Activated CD4-positive, alpha-beta memory T cell treated with anti-CD3 and anti-CD28 coated beads for 36 hours (primary cell): ENCODE results near the gene CETP. TPM values are rescaled to one million over a fixed set of nuclear protein-coding genes. Genes with fewer than 3 reads are reported as not detected.
"Not testable (repeated sequence)": the region's sequence is repeated elsewhere in the genome, so short reads cannot be mapped to it uniquely, and the experiment has no call there.

Experiments
- CTCF ChIA-PET: fragments of 350-600 bp; sonication (Branson Sonifier 250); formaldehyde crosslinking; loops from one replicate; lab custom pipeline; 2021; ENCODE audit warnings: antibody characterized with exemption, inconsistent platforms; lab: Charles Lee
- POLR2A ChIA-PET: fragments of 350-600 bp; sonication (Branson Sonifier 250); formaldehyde crosslinking; loops from one replicate; lab custom pipeline; 2021; ENCODE audit warnings: antibody characterized with exemption; lab: Charles Lee
- DNase-seq: peaks from one replicate; pipeline ENCODE4 v3.0.0-alpha.2; 2020
- H3K27ac Mint-ChIP-seq: one replicate; pipeline ENCODE4 v1.8.0; 2021; ENCODE audit warnings: mixed read lengths
- H3K27me3 Mint-ChIP-seq: one replicate; pipeline ENCODE4 v1.8.0; 2021; ENCODE audit warnings: mixed read lengths
- H3K36me3 Mint-ChIP-seq: one replicate; pipeline ENCODE4 v1.8.0; 2021; ENCODE audit warnings: mixed read lengths
- H3K4me1 Mint-ChIP-seq: one replicate; pipeline ENCODE4 v1.8.0; 2021; ENCODE audit warnings: low read depth, mixed read lengths
- H3K4me3 Mint-ChIP-seq: one replicate; pipeline ENCODE4 v1.8.0; 2021; ENCODE audit warnings: mild to moderate bottlenecking, mixed read lengths
- H3K9me3 Mint-ChIP-seq: one replicate; pipeline ENCODE4 v1.8.0; 2021; ENCODE audit warnings: mixed read lengths
- intact Hi-C: fragments of 100-400 bp; cut with micrococcal nuclease; formaldehyde crosslinking; loops from one replicate; pipeline ENCODE4 v1.15.1; 2023
- total RNA-seq, 2 experiments: library from RNA; stranded (reverse); gene quantifications; one replicate each; pipeline ENCODE4 v1.2.3, GENCODE V29; 2021

The CETP gene
- total RNA-seq, 2 experiments from 2014 or later: not detected

- no peak overlapping the region for H3K4me3 Mint-ChIP-seq
- no peaks in the 10 kb centered on the region for H3K27me3 Mint-ChIP-seq
- ChIA-PET CTCF (interaction anchor here (1.0 to 8.6 kb wide), 3 partner anchors 20 to 115 kb away, joined by 3 to 91 read pairs (median 3); no protein-coding TSS in a partner anchor), POLR2A (no interaction called here)
- peaks cover 50% of the 10 kb centered on the region for H3K36me3 Mint-ChIP-seq
- intact Hi-C loops: no loop called here
- H3K9me3 Mint-ChIP-seq: no peaks in the 10 kb centered on the region
- peak overlapping the region; percentile 99 for H3K27ac Mint-ChIP-seq
- DNase-seq: peak; percentile 64
- H3K4me1 Mint-ChIP-seq: peaks cover 66% of the 10 kb centered on the region
Observed at GRCh38 chr16:56984639-56985038, 22.9 kb downstream of the CETP start.

GRCh38 chr16:56985288-56985961 lies 23.7 kb downstream of the CETP start:
- Mint-ChIP-seq H3K4me3 (peak overlapping the region; percentile 25), H3K36me3 (peaks cover 53% of the 10 kb centered on the region), H3K27me3 (no peaks in the 10 kb centered on the region), H3K4me1 (peaks cover 66% of the 10 kb centered on the region), H3K27ac (peak overlapping the region; percentile 99), H3K9me3 (no peaks in the 10 kb centered on the region)
- POLR2A ChIA-PET: interaction anchor here (1.3 kb wide), 1 partner anchor 54 kb away, joined by 5 read pairs; no protein-coding TSS in a partner anchor
- DNase-seq: peak; percentile 55
- CTCF ChIA-PET: interaction anchor here (1.3 to 8.6 kb wide), 2 partner anchors 20 to 35 kb away, joined by 3 to 91 read pairs; no protein-coding TSS in a partner anchor
- intact Hi-C loops: no loop called here

- H3K27me3 Mint-ChIP-seq: no peaks in the 10 kb centered on the region
- H3K9me3 Mint-ChIP-seq: no peaks in the 10 kb centered on the region
- peaks cover 65% of the 10 kb centered on the region for H3K4me1 Mint-ChIP-seq
- peaks cover 58% of the 10 kb centered on the region for H3K36me3 Mint-ChIP-seq
- ChIA-PET POLR2A (interaction anchor here (1.2 to 4.4 kb wide), 3 partner anchors 53 to 55 kb away, joined by 4 to 50 read pairs (median 5); no protein-coding TSS in a partner anchor), CTCF (interaction anchor here (8.6 kb wide), 1 partner anchor 21 kb away, joined by 91 read pairs; no protein-coding TSS in a partner anchor)
- intact Hi-C loops: no loop called here
- peak overlapping the region; percentile 25 for H3K4me3 Mint-ChIP-seq
- no peak for DNase-seq
- H3K27ac Mint-ChIP-seq: peak overlapping the region; percentile 99
Observed at GRCh38 chr16:56985962-56986360, 24.2 kb downstream of the CETP start.

DNA sequence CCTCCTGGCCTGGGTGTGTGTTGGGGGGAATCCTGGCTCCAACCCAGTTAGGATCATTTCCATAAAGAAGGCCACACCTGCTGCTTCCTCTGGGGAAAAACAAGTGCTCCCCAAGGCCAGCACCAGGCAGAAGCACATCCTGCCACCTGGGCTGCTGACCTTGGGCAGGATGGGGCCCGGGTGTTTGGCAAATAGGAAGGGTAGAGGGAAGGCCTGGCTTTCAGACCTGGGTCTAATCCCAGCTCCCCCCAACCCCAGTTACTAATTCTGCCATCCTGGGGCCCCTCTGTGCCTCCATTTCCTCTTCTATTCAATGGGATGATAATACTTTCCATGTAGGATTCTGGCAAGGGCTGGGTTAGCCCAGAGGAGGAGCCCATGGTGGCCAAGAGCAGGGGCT lies 24.6 kb downstream of the CETP start:
- Mint-ChIP-seq H3K36me3 (peaks cover 59% of the 10 kb centered on the region), H3K27ac (peak overlapping the region; percentile 99), H3K27me3 (no peaks in the 10 kb centered on the region), H3K4me3 (peak overlapping the region; percentile 96), H3K4me1 (peaks cover 61% of the 10 kb centered on the region), H3K9me3 (no peaks in the 10 kb centered on the region)
- no peak for DNase-seq
- ChIA-PET CTCF (interaction anchor here (8.6 kb wide), 1 partner anchor 21 kb away, joined by 91 read pairs; no protein-coding TSS in a partner anchor), POLR2A (interaction anchor here (1.2 to 4.4 kb wide), 3 partner anchors 53 to 55 kb away, joined by 4 to 50 read pairs (median 5); no protein-coding TSS in a partner anchor)
- intact Hi-C loops: no loop called here

DNA sequence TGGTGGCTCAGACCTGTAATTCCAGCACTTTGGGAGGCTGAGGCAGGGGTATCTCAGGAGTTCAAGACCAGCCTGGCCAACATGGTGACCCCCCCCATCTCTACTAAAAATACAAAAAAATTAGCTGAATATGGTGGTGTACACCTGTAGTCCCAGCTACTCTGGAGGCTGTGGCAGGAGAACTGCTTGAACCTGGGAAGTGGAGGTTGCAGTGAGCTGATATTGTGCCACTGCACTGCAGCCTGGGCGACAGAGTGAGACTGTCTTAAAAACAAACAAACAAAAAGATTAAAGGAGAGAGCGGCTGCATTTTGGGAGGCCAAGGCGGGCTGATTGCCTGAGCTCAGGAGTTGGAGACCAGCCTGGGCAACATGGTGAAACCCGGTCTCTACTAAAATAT lies 25.2 kb downstream of the CETP start:
- Mint-ChIP-seq H3K4me1 (peaks cover 64% of the 10 kb centered on the region), H3K4me3 (peak overlapping the region; percentile 96), H3K27ac (peak overlapping the region; percentile 99), H3K36me3 (peaks cover 60% of the 10 kb centered on the region)
- DNase-seq, intact Hi-C loops, H3K27me3 Mint-ChIP-seq, H3K9me3 Mint-ChIP-seq: not testable (repeated sequence)
- POLR2A ChIA-PET: interaction anchor here (1.2 to 4.4 kb wide), 3 partner anchors 54 to 56 kb away, joined by 4 to 50 read pairs (median 5); no protein-coding TSS in a partner anchor
- CTCF ChIA-PET: interaction anchor here (8.6 kb wide), 1 partner anchor 22 kb away, joined by 91 read pairs; no protein-coding TSS in a partner anchor

DNA sequence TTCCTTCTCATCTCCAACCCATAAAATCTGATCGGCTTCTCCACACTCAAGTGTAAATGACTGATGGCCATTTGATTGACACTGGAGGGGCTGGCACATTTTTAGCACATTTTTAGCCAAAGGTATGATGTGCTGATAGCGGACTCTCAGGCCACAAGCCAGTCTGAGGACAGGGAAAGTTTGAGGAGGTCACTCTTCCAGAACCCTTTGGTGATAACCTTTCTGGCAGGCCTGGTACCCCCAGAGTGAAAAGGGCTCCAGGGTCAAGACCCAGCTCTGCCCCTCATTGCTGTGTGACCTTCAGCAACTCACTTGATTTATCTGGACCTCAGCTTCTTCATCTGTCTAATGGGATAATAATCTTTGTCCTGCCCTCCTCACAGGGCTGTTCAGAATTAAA lies 25.9 kb downstream of the CETP start:
- CTCF ChIA-PET: interaction anchor here (2.5 to 8.6 kb wide), 2 partner anchors 23 to 54 kb away, joined by 18 to 91 read pairs; no protein-coding TSS in a partner anchor
- peak overlapping the region; percentile 99 for H3K27ac Mint-ChIP-seq
- POLR2A ChIA-PET: interaction anchor here (2.7 to 4.4 kb wide), 2 partner anchors 48 to 53 kb away, joined by 18 to 50 read pairs; no protein-coding TSS in a partner anchor
- intact Hi-C loops: loop anchor here (2.0 kb wide), 1 partner anchor 23 kb away; no protein-coding TSS in a partner anchor
- H3K4me1 Mint-ChIP-seq: peaks cover 63% of the 10 kb centered on the region
- no peaks in the 10 kb centered on the region for H3K9me3 Mint-ChIP-seq
- peak overlapping the region; percentile 96 for H3K4me3 Mint-ChIP-seq
- no peak for DNase-seq
- H3K27me3 Mint-ChIP-seq: no peaks in the 10 kb centered on the region
- H3K36me3 Mint-ChIP-seq: peaks cover 57% of the 10 kb centered on the region

DNA sequence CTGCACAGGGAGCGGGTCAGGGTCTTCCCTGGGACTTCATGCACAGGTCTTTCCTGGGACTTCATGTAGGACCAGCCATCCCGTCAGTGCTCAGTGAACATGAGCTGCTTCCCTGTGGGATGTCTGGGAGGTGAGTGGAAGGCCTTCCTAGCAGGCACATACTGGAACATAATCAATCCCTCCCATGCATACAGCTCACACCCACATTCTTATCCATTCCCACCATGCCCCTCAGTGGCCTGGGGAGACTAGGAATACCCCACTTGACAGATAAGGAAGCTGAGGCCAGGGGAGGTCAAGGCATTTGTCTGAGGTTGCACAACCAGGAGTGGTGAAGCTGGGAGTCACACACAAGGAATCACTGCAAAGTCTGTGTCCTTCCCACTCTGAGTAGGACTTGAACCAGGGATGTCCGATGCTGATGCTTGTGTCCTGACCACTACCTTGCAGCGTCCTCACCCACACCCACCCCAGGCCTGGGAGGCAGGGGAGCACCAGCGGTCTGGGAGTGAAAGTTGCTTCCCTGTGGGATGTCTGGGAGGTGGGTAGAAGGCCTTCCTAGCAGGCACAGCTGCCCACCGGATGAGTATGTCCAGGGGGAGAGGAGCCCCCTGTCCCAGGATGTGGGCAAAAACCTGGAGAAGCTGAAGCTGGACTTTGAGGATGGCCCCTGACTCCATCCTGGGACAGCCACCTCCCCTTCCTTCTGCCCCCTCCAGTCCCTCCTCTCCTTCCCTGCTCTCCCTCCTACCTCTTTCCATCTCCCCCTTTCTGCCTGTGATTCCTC lies 26.6 kb downstream of the CETP start:
- peaks cover 64% of the 10 kb centered on the region for H3K4me1 Mint-ChIP-seq
- CTCF ChIA-PET: interaction anchor here (1.9 to 8.6 kb wide), 3 partner anchors 11 to 54 kb away, joined by 7 to 91 read pairs (median 18); no protein-coding TSS in a partner anchor
- peak overlapping the region; percentile 99 for H3K27ac Mint-ChIP-seq
- H3K9me3 Mint-ChIP-seq: no peaks in the 10 kb centered on the region
- H3K27me3 Mint-ChIP-seq: no peaks in the 10 kb centered on the region
- POLR2A ChIA-PET: interaction anchor here (0.8 to 4.4 kb wide), 11 partner anchors 11 to 458 kb away, joined by 3 to 50 read pairs (median 6); partner anchors contain the start of gene CPNE2
- H3K4me3 Mint-ChIP-seq: peak overlapping the region; percentile 96
- DNase-seq: no peak
- peaks cover 57% of the 10 kb centered on the region for H3K36me3 Mint-ChIP-seq
- intact Hi-C loops: loop anchor here (2.0 kb wide), 1 partner anchor 24 kb away; no protein-coding TSS in a partner anchor

DNA sequence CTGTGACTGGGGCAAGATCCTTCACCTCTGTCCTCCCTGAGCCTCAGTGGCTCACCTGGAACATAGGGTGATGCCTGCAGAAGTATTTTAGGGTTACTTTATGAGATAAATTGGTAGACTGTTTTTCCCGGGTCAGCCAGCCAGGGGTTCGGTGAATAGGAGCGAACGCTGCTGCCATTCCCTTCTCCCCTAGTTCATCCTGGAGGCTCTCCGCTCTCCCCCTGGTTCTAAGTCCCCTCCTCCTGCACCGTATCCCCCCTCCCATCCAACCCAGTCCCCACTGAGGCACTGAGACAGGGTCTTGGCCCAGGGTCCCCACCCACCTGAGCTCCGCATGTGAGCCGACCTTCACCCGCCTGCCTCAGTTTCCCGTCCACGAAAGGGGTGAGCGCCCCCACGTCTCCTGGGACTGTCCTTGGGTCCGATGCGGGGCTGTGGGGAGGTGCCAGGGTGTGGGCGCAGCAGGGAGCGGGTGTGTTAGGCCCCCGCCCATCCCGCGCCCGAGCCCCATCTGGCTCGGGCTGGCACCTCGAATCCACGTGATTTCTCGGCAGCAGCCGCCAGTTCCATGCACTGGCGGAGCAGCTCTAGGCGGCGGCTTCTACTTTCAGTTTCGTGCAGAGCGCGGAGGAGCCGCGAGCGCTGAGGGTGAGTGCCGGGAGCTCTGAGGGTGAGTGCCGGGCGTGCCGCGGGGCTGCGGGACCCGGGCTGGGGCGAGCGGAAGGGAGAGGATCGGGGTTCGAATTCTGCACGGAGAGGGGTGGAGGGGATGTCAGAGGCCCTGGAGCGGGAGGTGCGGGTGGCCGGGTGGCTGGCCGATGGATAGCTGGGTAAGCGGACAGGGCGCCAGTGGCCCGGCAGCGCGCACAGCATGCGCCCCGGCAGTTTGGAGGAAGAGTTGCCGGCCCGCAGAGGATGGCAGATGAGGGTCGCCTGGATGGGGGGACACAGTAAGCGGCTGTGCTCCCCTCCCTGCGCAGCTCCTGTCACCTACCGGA lies 27.5 kb downstream of the CETP start, which contains the start of gene NLRC5:
NLRC5 (plus strand) TSS at position 610 of the 998 bp plus-strand sequence. CDS start 31,156 bp downstream, outside the sequence.
- intact Hi-C loops: loop anchor here (2.0 kb wide), 1 partner anchor 24 kb away; no protein-coding TSS in a partner anchor
- Mint-ChIP-seq H3K27ac (peak within 1 kb of the TSS; percentile 99), H3K9me3 (no peaks in the 10 kb centered on the region), H3K36me3 (peaks cover 60% of the 10 kb centered on the region), H3K4me3 (peak within 1 kb of the TSS; percentile 96), H3K27me3 (no peaks in the 10 kb centered on the region), H3K4me1 (peaks cover 66% of the 10 kb centered on the region)
- ChIA-PET POLR2A (interaction anchor here (0.6 to 4.4 kb wide), 20 partner anchors 10 to 458 kb away, joined by 3 to 50 read pairs (median 5); partner anchors contain the start of genes CPNE2 and HERPUD1), CTCF (interaction anchor here (0.7 to 8.6 kb wide), 8 partner anchors 10 to 95 kb away, joined by 3 to 91 read pairs (median 4); no protein-coding TSS in a partner anchor)
- DNase-seq: peak; percentile 94

DNA sequence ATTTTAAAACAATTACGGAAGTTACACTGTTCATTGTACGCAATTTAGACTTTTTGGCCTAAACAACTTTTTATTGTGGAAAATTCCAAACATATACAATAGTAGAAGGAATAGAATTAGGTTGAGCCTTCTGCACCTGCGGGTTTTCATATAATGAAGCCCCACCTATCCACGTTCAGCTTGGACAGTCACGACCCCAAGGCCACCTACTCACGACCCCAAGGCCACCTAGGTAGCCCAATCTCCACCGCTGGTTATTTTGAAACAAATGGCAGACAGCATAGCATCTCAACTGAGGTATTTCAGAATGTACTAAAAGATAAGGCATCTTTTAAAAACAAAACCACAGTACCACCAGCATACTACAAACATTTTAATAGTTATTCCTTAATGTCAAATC lies 28.2 kb downstream of the CETP start:
- H3K36me3 Mint-ChIP-seq: peaks cover 57% of the 10 kb centered on the region
- intact Hi-C loops: loop anchor here (1.0 to 5.0 kb wide), 4 partner anchors 25 to 197 kb away; partner anchors contain the start of genes PSME3IP1 and RSPRY1
- peak overlapping the region; percentile 99 for H3K27ac Mint-ChIP-seq
- no peak for DNase-seq
- H3K9me3 Mint-ChIP-seq: no peaks in the 10 kb centered on the region
- H3K4me1 Mint-ChIP-seq: peaks cover 66% of the 10 kb centered on the region
- H3K27me3 Mint-ChIP-seq: no peaks in the 10 kb centered on the region
- CTCF ChIA-PET: interaction anchor here (0.7 to 8.6 kb wide), 8 partner anchors 9 to 94 kb away, joined by 3 to 91 read pairs (median 4); no protein-coding TSS in a partner anchor
- peak overlapping the region; percentile 96 for H3K4me3 Mint-ChIP-seq
- POLR2A ChIA-PET: interaction anchor here (1.0 to 4.4 kb wide), 14 partner anchors 10 to 103 kb away, joined by 3 to 50 read pairs (median 6); partner anchors contain the start of genes CPNE2 and HERPUD1
